ENCODE measurements around the gene GPLD1. TPM values are rescaled to one million over a fixed set of nuclear protein-coding genes. Genes with fewer than 3 reads are reported as not detected.
"Not testable (repeated sequence)": the region's sequence is repeated elsewhere in the genome, so short reads cannot be mapped to it uniquely, and the experiment has no call there.

The GPLD1 gene
- total and polyA plus RNA-seq, 9 of the 15 experiments (the other 6 are each of a cell fraction or from before 2014, with no cell fraction given) = 0.11 to 1.3 (median 0.82) TPM

GRCh38 chr6:24400045-24401039 is 89.0 kb downstream of the GPLD1 start (continued):
- TF ChIP-seq ETV5 (CRISPR knock-in tag; IDR thresholded peaks at IDR 0.05; ENCODE audit: low read depth) = 0 out of 2 replicates have a peak, but pooled peaks have one; percentile 50
- 0 out of 2 replicates have a peak, but pooled peaks have one; percentile 28 for TF ChIP-seq ARID2 (IDR thresholded peaks at IDR 0.05)
- TF ChIP-seq, protein P1, sequence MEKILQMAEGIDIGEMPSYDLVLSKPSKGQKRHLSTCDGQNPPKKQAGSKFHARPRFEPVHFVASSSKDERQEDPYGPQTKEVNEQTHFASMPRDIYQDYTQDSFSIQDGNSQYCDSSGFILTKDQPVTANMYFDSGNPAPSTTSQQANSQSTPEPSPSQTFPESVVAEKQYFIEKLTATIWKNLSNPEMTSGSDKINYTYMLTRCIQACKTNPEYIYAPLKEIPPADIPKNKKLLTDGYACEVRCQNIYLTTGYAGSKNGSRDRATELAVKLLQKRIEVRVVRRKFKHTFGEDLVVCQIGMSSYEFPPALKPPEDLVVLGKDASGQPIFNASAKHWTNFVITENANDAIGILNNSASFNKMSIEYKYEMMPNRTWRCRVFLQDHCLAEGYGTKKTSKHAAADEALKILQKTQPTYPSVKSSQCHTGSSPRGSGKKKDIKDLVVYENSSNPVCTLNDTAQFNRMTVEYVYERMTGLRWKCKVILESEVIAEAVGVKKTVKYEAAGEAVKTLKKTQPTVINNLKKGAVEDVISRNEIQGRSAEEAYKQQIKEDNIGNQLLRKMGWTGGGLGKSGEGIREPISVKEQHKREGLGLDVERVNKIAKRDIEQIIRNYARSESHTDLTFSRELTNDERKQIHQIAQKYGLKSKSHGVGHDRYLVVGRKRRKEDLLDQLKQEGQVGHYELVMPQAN (IDR thresholded peaks at IDR 0.05; ENCODE audit: borderline replicate concordance) = 0 out of 2 replicates have a peak, but pooled peaks have one; percentile 29
- TF ChIP-seq DMBX1 (CRISPR knock-in tag; IDR thresholded peaks at IDR 0.05; ENCODE audit: borderline replicate concordance) = peak; percentile 87
- TF ChIP-seq KDM1A (IDR thresholded peaks at IDR 0.05) = peak; percentile 65 to 79
- TF ChIP-seq, protein P2, sequence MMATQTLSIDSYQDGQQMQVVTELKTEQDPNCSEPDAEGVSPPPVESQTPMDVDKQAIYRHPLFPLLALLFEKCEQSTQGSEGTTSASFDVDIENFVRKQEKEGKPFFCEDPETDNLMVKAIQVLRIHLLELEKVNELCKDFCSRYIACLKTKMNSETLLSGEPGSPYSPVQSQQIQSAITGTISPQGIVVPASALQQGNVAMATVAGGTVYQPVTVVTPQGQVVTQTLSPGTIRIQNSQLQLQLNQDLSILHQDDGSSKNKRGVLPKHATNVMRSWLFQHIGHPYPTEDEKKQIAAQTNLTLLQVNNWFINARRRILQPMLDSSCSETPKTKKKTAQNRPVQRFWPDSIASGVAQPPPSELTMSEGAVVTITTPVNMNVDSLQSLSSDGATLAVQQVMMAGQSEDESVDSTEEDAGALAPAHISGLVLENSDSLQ (IDR thresholded peaks at IDR 0.05) = peak; percentile 46; the same call in 1 of the 2 replicates
- TF ChIP-seq ARID1B (IDR thresholded peaks at IDR 0.05) = peak; percentile 81
- 0 out of 2 replicates have a peak, but pooled peaks have one; percentile 29 for TF ChIP-seq TOE1 (IDR thresholded peaks at IDR 0.05; ENCODE audit: borderline replicate concordance)
- TF ChIP-seq TOE1 (CRISPR knock-in tag; IDR thresholded peaks at IDR 0.05; ENCODE audit: borderline replicate concordance, low read depth) = not testable (repeated sequence)
- TF ChIP-seq ZNF311 (CRISPR knock-in tag; IDR thresholded peaks at IDR 0.05) = peak; percentile 88
- TF ChIP-seq TCFL5 (CRISPR knock-in tag; conservative IDR thresholded peaks at IDR 0.05) = 0 out of 2 replicates have a peak, but pooled peaks have one; percentile 57
- TF ChIP-seq SMAD4 (CRISPR knock-in tag; conservative IDR thresholded peaks at IDR 0.05) = peak; percentile 63
- peak; percentile 78 for TF ChIP-seq TCF3 (CRISPR knock-in tag; IDR thresholded peaks at IDR 0.05)
- TF ChIP-seq HMBOX1 (IDR thresholded peaks at IDR 0.05) = peak; percentile 70
